D721Med (cell line): ENCODE data around the gene MAN2A1.

ENCODE experiments used
- DNase-seq: peaks from one replicate; pipeline ENCODE4 v3.0.0; 2011; ENCODE audit warnings: low spot score; ENCODE audit not compliant: insufficient read length
- FAIRE-seq: peaks from 2 replicates; lab custom pipeline; 2011; peaks lifted over from hg19 to GRCh38; lab: Jason Lieb, UNC
- CTCF ChIP-seq: IDR thresholded peaks from 2 replicates; pipeline ENCODE4 v1.5.1; 2012; ENCODE audit warnings: mild to moderate bottlenecking, control low read depth; ENCODE audit not compliant: insufficient read depth; ENCODE audit errors: missing control alignments

The MAN2A1 gene

GRCh38 chr5:109873687-109874086 is 184.0 kb downstream of the MAN2A1 start:
- TF ChIP-seq CTCF, result no peak
- no peak for FAIRE-seq

GRCh38 chr5:109874108-109874507 is 184.4 kb downstream of the MAN2A1 start:
- no peak for DNase-seq
- no peak for FAIRE-seq
- no peak for TF ChIP-seq CTCF

More at GRCh38 chr5:109873687-109874086, 184.0 kb downstream of the MAN2A1 start:
- no peak for DNase-seq

GRCh38 chr5:109876030-109876725 is 186.5 kb downstream of the MAN2A1 start:
- no peak for DNase-seq
- no peak for FAIRE-seq
- no peak for TF ChIP-seq CTCF

- no peak for DNase-seq
- no peak for FAIRE-seq
- no peak for TF ChIP-seq CTCF
Observed at GRCh38 chr5:109876941-109877669, 187.4 kb downstream of the MAN2A1 start.

GRCh38 chr5:109877670-109878045 is 187.9 kb downstream of the MAN2A1 start:
- FAIRE-seq, result no peak
- TF ChIP-seq CTCF, result no peak
- DNase-seq, result no peak

DNA sequence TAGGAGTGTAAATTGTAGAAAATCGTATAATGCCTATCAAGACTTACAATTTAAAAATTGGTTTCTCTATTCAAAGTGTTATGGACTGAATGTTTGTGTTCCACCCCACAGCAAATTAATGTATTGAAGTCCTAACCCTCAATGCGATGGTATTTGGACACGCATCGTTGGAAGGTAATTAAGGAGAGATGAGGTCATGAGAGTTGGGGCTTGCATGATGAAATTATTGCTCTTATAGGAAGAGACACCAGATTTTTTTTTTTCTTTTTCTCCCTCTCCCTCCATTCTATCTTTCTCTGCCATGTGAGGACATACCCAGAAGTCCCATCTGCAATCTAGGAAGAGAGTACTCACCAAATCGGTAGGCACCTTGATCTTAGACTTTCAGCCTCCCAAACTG is 189.2 kb downstream of the MAN2A1 start:
- TF ChIP-seq CTCF, result no peak
- DNase-seq (no peak), FAIRE-seq (no peak)
